ENCODE data around the gene SYT2.

SYT2 gene

DNA sequence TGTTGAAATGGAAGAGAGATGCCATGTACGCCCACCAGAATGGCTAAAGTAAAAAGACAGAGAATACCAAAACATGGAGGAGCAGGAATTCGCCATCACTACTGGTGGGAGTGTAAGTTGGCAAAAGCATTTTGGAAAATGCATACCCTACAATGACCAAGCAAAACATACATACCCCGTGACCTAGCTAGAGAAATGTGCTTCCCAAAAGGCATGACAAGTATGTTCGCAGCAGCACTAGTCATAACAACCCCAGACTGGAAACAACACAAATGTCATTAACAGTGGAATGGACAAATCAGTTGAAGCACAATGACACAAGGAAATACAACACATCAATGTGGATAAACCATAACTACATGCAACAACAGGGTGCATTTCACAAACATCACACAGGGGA is 27.2 kb downstream of the SYT2 start (continued):
- TF ChIP-seq, protein P1, sequence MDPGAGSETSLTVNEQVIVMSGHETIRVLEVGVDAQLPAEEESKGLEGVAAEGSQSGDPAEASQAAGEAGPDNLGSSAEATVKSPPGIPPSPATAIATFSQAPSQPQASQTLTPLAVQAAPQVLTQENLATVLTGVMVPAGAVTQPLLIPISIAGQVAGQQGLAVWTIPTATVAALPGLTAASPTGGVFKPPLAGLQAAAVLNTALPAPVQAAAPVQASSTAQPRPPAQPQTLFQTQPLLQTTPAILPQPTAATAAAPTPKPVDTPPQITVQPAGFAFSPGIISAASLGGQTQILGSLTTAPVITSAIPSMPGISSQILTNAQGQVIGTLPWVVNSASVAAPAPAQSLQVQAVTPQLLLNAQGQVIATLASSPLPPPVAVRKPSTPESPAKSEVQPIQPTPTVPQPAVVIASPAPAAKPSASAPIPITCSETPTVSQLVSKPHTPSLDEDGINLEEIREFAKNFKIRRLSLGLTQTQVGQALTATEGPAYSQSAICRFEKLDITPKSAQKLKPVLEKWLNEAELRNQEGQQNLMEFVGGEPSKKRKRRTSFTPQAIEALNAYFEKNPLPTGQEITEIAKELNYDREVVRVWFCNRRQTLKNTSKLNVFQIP (CRISPR knock-in tag; IDR thresholded peaks at IDR 0.05; ENCODE audit: borderline replicate concordance, low read depth), result no peak
- TF ChIP-seq ZFP30 (CRISPR knock-in tag; IDR thresholded peaks at IDR 0.05) (no peak), ISL1 (CRISPR knock-in tag; IDR thresholded peaks at IDR 0.05) (no peak), ZFP3 (CRISPR knock-in tag; IDR thresholded peaks at IDR 0.05) (no peak), PPARA (CRISPR knock-in tag; IDR thresholded peaks at IDR 0.05; ENCODE audit: borderline replicate concordance) (no peak), BACH2 (CRISPR knock-in tag; IDR thresholded peaks at IDR 0.05; ENCODE audit: borderline replicate concordance) (no peak), ZNF565 (CRISPR knock-in tag; conservative IDR thresholded peaks at IDR 0.05; ENCODE audit: low read depth) (no peak), CSDC2 (CRISPR knock-in tag; IDR thresholded peaks at IDR 0.05) (no peak), ESRRG (CRISPR knock-in tag; IDR thresholded peaks at IDR 0.05) (no peak)
- TF ChIP-seq, protein P2, sequence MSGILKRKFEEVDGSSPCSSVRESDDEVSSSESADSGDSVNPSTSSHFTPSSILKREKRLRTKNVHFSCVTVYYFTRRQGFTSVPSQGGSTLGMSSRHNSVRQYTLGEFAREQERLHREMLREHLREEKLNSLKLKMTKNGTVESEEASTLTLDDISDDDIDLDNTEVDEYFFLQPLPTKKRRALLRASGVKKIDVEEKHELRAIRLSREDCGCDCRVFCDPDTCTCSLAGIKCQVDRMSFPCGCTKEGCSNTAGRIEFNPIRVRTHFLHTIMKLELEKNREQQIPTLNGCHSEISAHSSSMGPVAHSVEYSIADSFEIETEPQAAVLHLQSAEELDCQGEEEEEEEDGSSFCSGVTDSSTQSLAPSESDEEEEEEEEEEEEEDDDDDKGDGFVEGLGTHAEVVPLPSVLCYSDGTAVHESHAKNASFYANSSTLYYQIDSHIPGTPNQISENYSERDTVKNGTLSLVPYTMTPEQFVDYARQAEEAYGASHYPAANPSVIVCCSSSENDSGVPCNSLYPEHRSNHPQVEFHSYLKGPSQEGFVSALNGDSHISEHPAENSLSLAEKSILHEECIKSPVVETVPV (CRISPR knock-in tag; IDR thresholded peaks at IDR 0.05), result no peak

DNA sequence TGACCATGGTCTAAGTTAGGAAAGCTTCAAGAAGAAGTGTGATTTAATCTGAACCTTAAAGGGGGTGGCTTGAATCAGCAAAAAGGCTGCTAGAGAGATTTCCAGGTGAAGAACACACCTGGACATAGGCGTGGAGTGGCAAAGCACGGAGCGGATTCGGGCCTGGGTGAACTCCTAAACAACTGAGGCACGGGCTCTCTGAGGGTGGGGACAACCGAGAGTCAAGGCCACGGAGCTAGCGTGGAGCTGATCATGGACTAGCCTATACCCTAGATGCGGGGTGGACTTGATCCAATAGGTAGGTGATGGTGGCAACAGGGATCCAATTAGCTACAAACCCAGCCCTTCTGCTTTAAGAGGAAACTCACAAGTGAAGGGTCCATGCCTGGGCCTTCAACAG is 27.8 kb downstream of the SYT2 start:
- TF ChIP-seq, protein P1 (CRISPR knock-in tag; IDR thresholded peaks at IDR 0.05; ENCODE audit: borderline replicate concordance, low read depth), result no peak
- TF ChIP-seq, protein P3, sequence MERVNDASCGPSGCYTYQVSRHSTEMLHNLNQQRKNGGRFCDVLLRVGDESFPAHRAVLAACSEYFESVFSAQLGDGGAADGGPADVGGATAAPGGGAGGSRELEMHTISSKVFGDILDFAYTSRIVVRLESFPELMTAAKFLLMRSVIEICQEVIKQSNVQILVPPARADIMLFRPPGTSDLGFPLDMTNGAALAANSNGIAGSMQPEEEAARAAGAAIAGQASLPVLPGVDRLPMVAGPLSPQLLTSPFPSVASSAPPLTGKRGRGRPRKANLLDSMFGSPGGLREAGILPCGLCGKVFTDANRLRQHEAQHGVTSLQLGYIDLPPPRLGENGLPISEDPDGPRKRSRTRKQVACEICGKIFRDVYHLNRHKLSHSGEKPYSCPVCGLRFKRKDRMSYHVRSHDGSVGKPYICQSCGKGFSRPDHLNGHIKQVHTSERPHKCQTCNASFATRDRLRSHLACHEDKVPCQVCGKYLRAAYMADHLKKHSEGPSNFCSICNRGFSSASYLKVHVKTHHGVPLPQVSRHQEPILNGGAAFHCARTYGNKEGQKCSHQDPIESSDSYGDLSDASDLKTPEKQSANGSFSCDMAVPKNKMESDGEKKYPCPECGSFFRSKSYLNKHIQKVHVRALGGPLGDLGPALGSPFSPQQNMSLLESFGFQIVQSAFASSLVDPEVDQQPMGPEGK (CRISPR knock-in tag; IDR thresholded peaks at IDR 0.05; ENCODE audit: borderline replicate concordance), result no peak
- TF ChIP-seq CSDC2 (CRISPR knock-in tag; IDR thresholded peaks at IDR 0.05) (no peak), ZC3H10 (CRISPR knock-in tag; IDR thresholded peaks at IDR 0.05) (no peak), ESRRG (CRISPR knock-in tag; IDR thresholded peaks at IDR 0.05) (no peak), PPARA (CRISPR knock-in tag; IDR thresholded peaks at IDR 0.05; ENCODE audit: borderline replicate concordance) (no peak), BACH2 (CRISPR knock-in tag; IDR thresholded peaks at IDR 0.05; ENCODE audit: borderline replicate concordance) (no peak), GLIS3 (CRISPR knock-in tag; IDR thresholded peaks at IDR 0.05) (no peak), RARB (CRISPR knock-in tag; IDR thresholded peaks at IDR 0.05) (no peak), OSR1 (CRISPR knock-in tag; IDR thresholded peaks at IDR 0.05) (no peak), ARNTL (CRISPR knock-in tag; IDR thresholded peaks at IDR 0.05; ENCODE audit: borderline replicate concordance, low read depth) (no peak), ZFP3 (CRISPR knock-in tag; IDR thresholded peaks at IDR 0.05) (no peak), ZNF8 (CRISPR knock-in tag; IDR thresholded peaks at IDR 0.05) (no peak), ZNF565 (CRISPR knock-in tag; conservative IDR thresholded peaks at IDR 0.05; ENCODE audit: low read depth) (no peak), ZNF70 (CRISPR knock-in tag; IDR thresholded peaks at IDR 0.05) (no peak), ZFP30 (CRISPR knock-in tag; IDR thresholded peaks at IDR 0.05) (no peak), SNAI2 (CRISPR knock-in tag; IDR thresholded peaks at IDR 0.05) (no peak)
- TF ChIP-seq, protein P2 (CRISPR knock-in tag; IDR thresholded peaks at IDR 0.05), result no peak
- TF ChIP-seq, protein P4, sequence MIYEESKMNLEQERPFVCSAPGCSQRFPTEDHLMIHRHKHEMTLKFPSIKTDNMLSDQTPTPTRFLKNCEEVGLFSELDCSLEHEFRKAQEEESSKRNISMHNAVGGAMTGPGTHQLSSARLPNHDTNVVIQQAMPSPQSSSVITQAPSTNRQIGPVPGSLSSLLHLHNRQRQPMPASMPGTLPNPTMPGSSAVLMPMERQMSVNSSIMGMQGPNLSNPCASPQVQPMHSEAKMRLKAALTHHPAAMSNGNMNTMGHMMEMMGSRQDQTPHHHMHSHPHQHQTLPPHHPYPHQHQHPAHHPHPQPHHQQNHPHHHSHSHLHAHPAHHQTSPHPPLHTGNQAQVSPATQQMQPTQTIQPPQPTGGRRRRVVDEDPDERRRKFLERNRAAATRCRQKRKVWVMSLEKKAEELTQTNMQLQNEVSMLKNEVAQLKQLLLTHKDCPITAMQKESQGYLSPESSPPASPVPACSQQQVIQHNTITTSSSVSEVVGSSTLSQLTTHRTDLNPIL (CRISPR knock-in tag; IDR thresholded peaks at IDR 0.05; ENCODE audit: low read depth), result no peak
- no peak for ATAC-seq

All from SK-N-SH treated with all-trans-retinoic acid at 6 μM for 48 hours (cell line).